Measurements from ENCODE around the gene SLC9A9. TPM values are rescaled to one million over a fixed set of nuclear protein-coding genes. Genes with fewer than 3 reads are reported as not detected.

Gene SLC9A9
- total RNA-seq, 1 donor from 2014 or later: 11.4 TPM

DNA sequence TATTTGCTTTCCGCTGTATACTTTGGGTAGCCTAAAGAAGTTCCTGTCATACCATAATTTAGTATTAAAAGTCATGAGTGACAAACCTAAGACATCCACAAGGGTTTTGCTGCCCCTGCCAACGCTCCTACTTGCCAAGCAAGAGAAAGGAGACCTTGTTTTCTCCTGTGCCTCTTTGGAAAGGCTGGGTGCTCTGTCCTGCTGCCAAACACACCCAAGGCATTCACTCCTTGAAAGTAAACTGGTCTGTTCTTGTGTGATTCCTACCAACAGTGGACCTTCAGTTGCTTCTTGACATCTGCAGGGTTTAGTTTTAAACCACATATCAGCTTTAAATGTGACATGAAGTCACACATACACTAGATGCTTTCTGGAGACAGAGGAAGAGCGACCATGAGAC lies 295.4 kb downstream of the SLC9A9 start:
- Mint-ChIP-seq H3K36me3 (ENCODE audit: unreplicated experiment) (peaks cover 23% of the 10 kb centered on the region), H3K4me1 (ENCODE audit: low read depth, unreplicated experiment) (no peaks in the 10 kb centered on the region), H3K9me3 (ENCODE audit: unreplicated experiment) (peaks cover 8% of the 10 kb centered on the region), H3K27me3 (ENCODE audit: unreplicated experiment) (no peaks in the 10 kb centered on the region), H3K4me3 (ENCODE audit: unreplicated experiment) (no peak overlapping the region), H3K27ac (ENCODE audit: unreplicated experiment) (no peak overlapping the region)
- TF ChIP-seq, protein P1, sequence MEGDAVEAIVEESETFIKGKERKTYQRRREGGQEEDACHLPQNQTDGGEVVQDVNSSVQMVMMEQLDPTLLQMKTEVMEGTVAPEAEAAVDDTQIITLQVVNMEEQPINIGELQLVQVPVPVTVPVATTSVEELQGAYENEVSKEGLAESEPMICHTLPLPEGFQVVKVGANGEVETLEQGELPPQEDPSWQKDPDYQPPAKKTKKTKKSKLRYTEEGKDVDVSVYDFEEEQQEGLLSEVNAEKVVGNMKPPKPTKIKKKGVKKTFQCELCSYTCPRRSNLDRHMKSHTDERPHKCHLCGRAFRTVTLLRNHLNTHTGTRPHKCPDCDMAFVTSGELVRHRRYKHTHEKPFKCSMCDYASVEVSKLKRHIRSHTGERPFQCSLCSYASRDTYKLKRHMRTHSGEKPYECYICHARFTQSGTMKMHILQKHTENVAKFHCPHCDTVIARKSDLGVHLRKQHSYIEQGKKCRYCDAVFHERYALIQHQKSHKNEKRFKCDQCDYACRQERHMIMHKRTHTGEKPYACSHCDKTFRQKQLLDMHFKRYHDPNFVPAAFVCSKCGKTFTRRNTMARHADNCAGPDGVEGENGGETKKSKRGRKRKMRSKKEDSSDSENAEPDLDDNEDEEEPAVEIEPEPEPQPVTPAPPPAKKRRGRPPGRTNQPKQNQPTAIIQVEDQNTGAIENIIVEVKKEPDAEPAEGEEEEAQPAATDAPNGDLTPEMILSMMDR (IDR thresholded peaks at IDR 0.05; ENCODE audit: partially characterized antibody, unreplicated experiment): no peak
- DNase-seq: no peak

DNA sequence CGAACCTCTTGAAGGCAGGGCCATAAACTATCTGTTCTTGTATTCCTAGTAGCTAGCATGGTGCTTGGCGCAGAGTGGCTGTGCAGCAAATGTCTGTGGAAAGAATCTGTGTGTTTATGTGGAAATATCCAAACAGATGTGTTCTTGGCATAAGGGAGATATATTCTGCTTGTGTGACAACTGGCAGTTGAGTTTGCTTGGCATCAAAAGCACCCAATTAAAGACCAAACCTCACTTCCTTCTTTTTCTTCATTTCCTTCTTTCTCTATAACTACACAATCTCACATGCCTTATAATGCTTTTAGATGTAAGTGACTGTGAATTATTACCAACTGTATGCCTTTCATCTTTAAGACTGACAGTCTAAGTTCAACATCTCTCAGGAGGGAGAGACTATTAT lies 296.5 kb downstream of the SLC9A9 start:
- Mint-ChIP-seq H3K27ac (ENCODE audit: unreplicated experiment) (no peak overlapping the region), H3K9me3 (ENCODE audit: unreplicated experiment) (peaks cover 2% of the 10 kb centered on the region), H3K4me3 (ENCODE audit: unreplicated experiment) (no peak overlapping the region), H3K27me3 (ENCODE audit: unreplicated experiment) (no peaks in the 10 kb centered on the region), H3K4me1 (ENCODE audit: low read depth, unreplicated experiment) (no peaks in the 10 kb centered on the region), H3K36me3 (ENCODE audit: unreplicated experiment) (peaks cover 14% of the 10 kb centered on the region)
- DNase-seq: no peak
- TF ChIP-seq, protein P1 (IDR thresholded peaks at IDR 0.05; ENCODE audit: partially characterized antibody, unreplicated experiment): no peak

DNA sequence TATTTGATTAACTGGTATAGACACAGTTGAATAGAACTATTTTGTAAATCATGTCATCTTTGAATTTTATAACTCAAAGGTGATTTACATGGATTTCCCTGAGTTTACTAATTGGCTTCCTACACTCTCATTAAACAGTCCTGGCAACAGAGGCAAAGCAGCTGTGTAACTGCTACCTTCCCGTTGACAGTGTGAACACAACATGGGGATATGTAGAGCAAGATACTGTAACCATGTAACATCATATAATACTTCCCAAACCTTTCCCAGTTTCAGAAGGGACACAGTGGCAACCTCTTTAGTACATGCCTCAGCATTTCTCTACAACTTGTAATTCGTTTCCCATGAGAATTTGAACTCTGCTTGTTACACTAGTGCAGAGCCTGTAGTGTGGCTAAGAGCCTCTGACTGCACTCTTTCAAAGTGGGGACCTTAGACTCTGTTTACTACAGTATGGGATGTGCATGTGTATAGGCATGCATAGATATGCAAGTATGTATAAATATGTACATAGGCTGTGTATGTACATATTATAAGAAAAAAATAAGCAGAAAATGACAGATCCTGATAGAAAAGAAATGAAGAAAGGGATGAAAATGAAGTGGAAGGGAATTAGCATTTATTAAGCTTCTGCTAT lies 299.3 kb downstream of the SLC9A9 start:
- peaks cover 6% of the 10 kb centered on the region for H3K36me3 Mint-ChIP-seq (ENCODE audit: unreplicated experiment)
- H3K4me3 Mint-ChIP-seq (ENCODE audit: unreplicated experiment): no peak overlapping the region
- no peak for DNase-seq
- no peaks in the 10 kb centered on the region for H3K27me3 Mint-ChIP-seq (ENCODE audit: unreplicated experiment)
- TF ChIP-seq, protein P1 (IDR thresholded peaks at IDR 0.05; ENCODE audit: partially characterized antibody, unreplicated experiment): no peak
- H3K9me3 Mint-ChIP-seq (ENCODE audit: unreplicated experiment): no peaks in the 10 kb centered on the region
- H3K4me1 Mint-ChIP-seq (ENCODE audit: low read depth, unreplicated experiment): no peaks in the 10 kb centered on the region
- H3K27ac Mint-ChIP-seq (ENCODE audit: unreplicated experiment): no peak overlapping the region

DNA sequence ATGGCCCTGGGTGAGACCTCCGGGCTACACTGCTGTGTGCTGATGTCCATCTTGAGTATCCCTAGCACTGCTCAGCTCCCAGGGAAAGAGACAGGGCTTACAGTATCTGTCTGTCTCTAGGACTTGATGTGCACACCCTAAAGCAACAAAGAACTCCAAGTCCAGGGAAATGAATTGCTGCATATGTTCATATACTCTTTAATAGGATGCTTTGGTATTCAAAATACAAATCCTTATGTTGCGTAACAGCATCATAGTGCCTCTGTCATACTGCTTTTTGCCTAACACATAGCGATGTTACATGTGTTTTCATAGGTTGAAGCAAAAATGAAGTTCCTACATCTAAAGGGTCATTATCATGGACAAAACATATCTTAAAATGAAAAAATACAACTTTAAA lies 299.9 kb downstream of the SLC9A9 start:
- Mint-ChIP-seq H3K27me3 (ENCODE audit: unreplicated experiment) (no peaks in the 10 kb centered on the region), H3K36me3 (ENCODE audit: unreplicated experiment) (peaks cover 6% of the 10 kb centered on the region), H3K4me1 (ENCODE audit: low read depth, unreplicated experiment) (no peaks in the 10 kb centered on the region), H3K27ac (ENCODE audit: unreplicated experiment) (no peak overlapping the region), H3K9me3 (ENCODE audit: unreplicated experiment) (peaks cover 1% of the 10 kb centered on the region), H3K4me3 (ENCODE audit: unreplicated experiment) (no peak overlapping the region)
- TF ChIP-seq, protein P1 (IDR thresholded peaks at IDR 0.05; ENCODE audit: partially characterized antibody, unreplicated experiment): no peak
- no peak for DNase-seq

DNA sequence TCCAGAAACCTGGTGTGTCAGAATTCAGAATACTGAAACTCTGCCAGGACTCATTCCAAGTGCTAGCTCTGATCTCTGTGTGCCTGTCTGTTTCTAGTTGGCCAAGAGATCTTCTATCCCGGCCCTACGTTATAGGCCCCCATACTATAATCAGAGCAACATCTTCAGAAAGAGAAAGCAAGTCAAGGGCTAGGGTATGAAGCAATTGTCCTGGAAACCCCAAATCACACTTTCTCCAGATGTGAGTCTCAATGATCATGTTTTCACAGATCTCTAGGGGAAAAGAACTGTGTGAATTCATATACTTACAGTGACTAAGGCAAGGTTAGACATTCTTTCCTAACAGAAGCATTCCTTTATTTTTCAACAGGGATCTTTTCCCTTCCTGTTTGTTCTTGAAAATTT lies 309.7 kb downstream of the SLC9A9 start:
- H3K9me3 Mint-ChIP-seq (ENCODE audit: unreplicated experiment): peaks cover 2% of the 10 kb centered on the region
- no peaks in the 10 kb centered on the region for H3K36me3 Mint-ChIP-seq (ENCODE audit: unreplicated experiment)
- H3K27me3 Mint-ChIP-seq (ENCODE audit: unreplicated experiment): no peaks in the 10 kb centered on the region
- H3K4me3 Mint-ChIP-seq (ENCODE audit: unreplicated experiment): no peak overlapping the region
- H3K4me1 Mint-ChIP-seq (ENCODE audit: low read depth, unreplicated experiment): peaks cover 15% of the 10 kb centered on the region
- H3K27ac Mint-ChIP-seq (ENCODE audit: unreplicated experiment): no peak overlapping the region
- TF ChIP-seq, protein P1 (IDR thresholded peaks at IDR 0.05; ENCODE audit: partially characterized antibody, unreplicated experiment): no peak
- DNase-seq: no peak

All from glutamatergic neuron (in vitro differentiated cells).